Left ventricle myocardium inferior (tissue), 1 donor: ENCODE data around the gene PDCD1LG2. TPM values are rescaled to one million over a fixed set of nuclear protein-coding genes. Genes with fewer than 3 reads are reported as not detected.
"Not testable (repeated sequence)": the region's sequence is repeated elsewhere in the genome, so short reads cannot be mapped to it uniquely, and the experiment has no call there.

ENCODE experiments used
- DNase-seq: peaks from one replicate; pipeline ENCODE4 v3.0.0-alpha.2; 2020
- H3K27ac ChIP-seq: fragments of 200-600 bp; replicated peaks from 2 replicates; pipeline ENCODE4 v1.8.0; 2021
- H3K27me3 ChIP-seq: fragments of 200-600 bp; 2 replicates; pipeline ENCODE4 v1.8.0; 2021; ENCODE audit warnings: low read depth
- H3K36me3 ChIP-seq: fragments of 200-600 bp; 2 replicates; pipeline ENCODE4 v1.8.0; 2021
- H3K4me1 ChIP-seq: fragments of 200-600 bp; 2 replicates; pipeline ENCODE4 v1.8.0; 2021
- H3K4me3 ChIP-seq: fragments of 200-600 bp; 2 replicates; pipeline ENCODE4 v1.8.0; 2021; ENCODE audit warnings: mild to moderate bottlenecking, moderate library complexity
- H3K9me3 ChIP-seq: fragments of 200-600 bp; replicated peaks from 2 replicates; pipeline ENCODE4 v1.8.0; 2021
- CTCF ChIP-seq: fragments of 200-600 bp; IDR thresholded peaks from 2 replicates; pipeline ENCODE4 v1.8.0; 2021; ENCODE audit warnings: antibody characterized with exemption, mild to moderate bottlenecking, borderline replicate concordance
- intact Hi-C: fragments of 100-400 bp; cut with micrococcal nuclease; formaldehyde crosslinking; loops from one replicate; pipeline ENCODE4 v1.11.0; 2022
- total RNA-seq: library from RNA; stranded (reverse); fragmentation: NEBNext Ultra II Directional; extraction: Animal tissue kit (Norgen Biotek cat#: 25700); gene quantifications from one replicate; pipeline ENCODE4 v1.2.1, GENCODE V29; 2021
- donor health status: DM: no; HTN: yes; CAD: no; lungs with severe emphysema.

PDCD1LG2 gene
- total RNA-seq, 1 donor from 2014 or later, result 2.0 TPM

- no peaks in the 10 kb centered on the region for H3K4me1 ChIP-seq
- intact Hi-C loops, result no loop called here
- no peaks in the 10 kb centered on the region for H3K9me3 ChIP-seq
- H3K4me3 ChIP-seq, result no peak overlapping the region
- H3K36me3 ChIP-seq, result peaks cover 24% of the 10 kb centered on the region
- no peak for TF ChIP-seq CTCF
- no peaks in the 10 kb centered on the region for H3K27me3 ChIP-seq
- no peak overlapping the region for H3K27ac ChIP-seq
- DNase-seq, result no peak
These were observed 39.5 kb upstream of the PDCD1LG2 start for GRCh38 chr9:5470816-5471215.

- intact Hi-C loops, DNase-seq, H3K36me3 ChIP-seq, H3K9me3 ChIP-seq, H3K27ac ChIP-seq, H3K4me1 ChIP-seq, H3K27me3 ChIP-seq, H3K4me3 ChIP-seq: not testable (repeated sequence)
These were observed 34.7 kb upstream of the PDCD1LG2 start for GRCh38 chr9:5475611-5476010.

- intact Hi-C loops, result no loop called here
- no peak overlapping the region for H3K4me3 ChIP-seq
- H3K27me3 ChIP-seq, result no peaks in the 10 kb centered on the region
- no peaks in the 10 kb centered on the region for H3K36me3 ChIP-seq
- no peaks in the 10 kb centered on the region for H3K4me1 ChIP-seq
- peaks cover 4% of the 10 kb centered on the region for H3K9me3 ChIP-seq
- DNase-seq, result no peak
- no peak for TF ChIP-seq CTCF
- no peak overlapping the region for H3K27ac ChIP-seq
These were observed 32.1 kb upstream of the PDCD1LG2 start for GRCh38 chr9:5478206-5478605.

- Histone ChIP-seq H3K4me1 (no peaks in the 10 kb centered on the region), H3K27ac (no peak overlapping the region), H3K36me3 (no peaks in the 10 kb centered on the region), H3K9me3 (peaks cover 4% of the 10 kb centered on the region), H3K27me3 (no peaks in the 10 kb centered on the region), H3K4me3 (no peak overlapping the region)
- intact Hi-C loops, result no loop called here
- no peak for TF ChIP-seq CTCF
- DNase-seq, result no peak
These were observed 30.2 kb upstream of the PDCD1LG2 start for GRCh38 chr9:5479994-5480694.

GRCh38 chr9:5480919-5481318 lies 29.4 kb upstream of the PDCD1LG2 start:
- Histone ChIP-seq H3K9me3 (peaks cover 4% of the 10 kb centered on the region), H3K36me3 (no peaks in the 10 kb centered on the region), H3K4me1 (no peaks in the 10 kb centered on the region), H3K27ac (no peak overlapping the region), H3K4me3 (no peak overlapping the region), H3K27me3 (no peaks in the 10 kb centered on the region)
- TF ChIP-seq CTCF, result no peak
- no peak for DNase-seq
- intact Hi-C loops, result no loop called here

GRCh38 chr9:5481322-5482040 lies 28.9 kb upstream of the PDCD1LG2 start:
- Histone ChIP-seq H3K4me1 (no peaks in the 10 kb centered on the region), H3K27ac (no peak overlapping the region), H3K36me3 (no peaks in the 10 kb centered on the region), H3K4me3 (no peak overlapping the region), H3K9me3 (peaks cover 1% of the 10 kb centered on the region), H3K27me3 (no peaks in the 10 kb centered on the region)
- no peak for DNase-seq
- intact Hi-C loops, result no loop called here
- TF ChIP-seq CTCF, result no peak
